HG03103 (cell line): ENCODE results near the gene CD84.
"Not testable (repeated sequence)": the region's sequence is repeated elsewhere in the genome, so short reads cannot be mapped to it uniquely, and the experiment has no call there.

Experiments used
- ATAC-seq: cut with Tn5 transposase; IDR thresholded peaks from one replicate; pipeline ENCODE4 v1.9.1; 2021; ENCODE audit warnings: low read depth; ENCODE audit not compliant: unreplicated experiment

CD84 gene

GRCh38 chr1:160520582-160520981 lies 58.7 kb downstream of the CD84 start:
- ATAC-seq, result no peak

GRCh38 chr1:160519642-160520435 lies 59.5 kb downstream of the CD84 start:
- no peak for ATAC-seq

- ATAC-seq, result not testable (repeated sequence)
These were observed 61.8 kb downstream of the CD84 start for GRCh38 chr1:160517519-160517918.

- not testable (repeated sequence) for ATAC-seq
These were observed 63.4 kb downstream of the CD84 start for GRCh38 chr1:160515908-160516307.

- ATAC-seq, result no peak
These were observed 74.6 kb downstream of the CD84 start for GRCh38 chr1:160504651-160505050.

GRCh38 chr1:160503087-160503486 lies 76.2 kb downstream of the CD84 start:
- ATAC-seq, result no peak

GRCh38 chr1:160500321-160500990 lies 78.8 kb downstream of the CD84 start:
- no peak for ATAC-seq

GRCh38 chr1:160499631-160500030 lies 79.7 kb downstream of the CD84 start:
- no peak for ATAC-seq

GRCh38 chr1:160498301-160499065 lies 80.8 kb downstream of the CD84 start:
- ATAC-seq, result not testable (repeated sequence)

GRCh38 chr1:160496334-160496733 lies 83.0 kb downstream of the CD84 start:
- ATAC-seq, result no peak

- ATAC-seq, result no peak
These were observed 84.7 kb downstream of the CD84 start for GRCh38 chr1:160494620-160495019.

GRCh38 chr1:160492617-160493016 lies 86.7 kb downstream of the CD84 start:
- ATAC-seq, result no peak

- ATAC-seq, result no peak
These were observed 87.3 kb downstream of the CD84 start for GRCh38 chr1:160491981-160492380.
